ENCODE results near the gene CDC40.

- no peak for TF ChIP-seq POLR2A (IDR thresholded peaks at IDR 0.05)
- no peak for TF ChIP-seq POLR2AphosphoS5 (IDR thresholded peaks at IDR 0.05)
- TF ChIP-seq, protein P1, sequence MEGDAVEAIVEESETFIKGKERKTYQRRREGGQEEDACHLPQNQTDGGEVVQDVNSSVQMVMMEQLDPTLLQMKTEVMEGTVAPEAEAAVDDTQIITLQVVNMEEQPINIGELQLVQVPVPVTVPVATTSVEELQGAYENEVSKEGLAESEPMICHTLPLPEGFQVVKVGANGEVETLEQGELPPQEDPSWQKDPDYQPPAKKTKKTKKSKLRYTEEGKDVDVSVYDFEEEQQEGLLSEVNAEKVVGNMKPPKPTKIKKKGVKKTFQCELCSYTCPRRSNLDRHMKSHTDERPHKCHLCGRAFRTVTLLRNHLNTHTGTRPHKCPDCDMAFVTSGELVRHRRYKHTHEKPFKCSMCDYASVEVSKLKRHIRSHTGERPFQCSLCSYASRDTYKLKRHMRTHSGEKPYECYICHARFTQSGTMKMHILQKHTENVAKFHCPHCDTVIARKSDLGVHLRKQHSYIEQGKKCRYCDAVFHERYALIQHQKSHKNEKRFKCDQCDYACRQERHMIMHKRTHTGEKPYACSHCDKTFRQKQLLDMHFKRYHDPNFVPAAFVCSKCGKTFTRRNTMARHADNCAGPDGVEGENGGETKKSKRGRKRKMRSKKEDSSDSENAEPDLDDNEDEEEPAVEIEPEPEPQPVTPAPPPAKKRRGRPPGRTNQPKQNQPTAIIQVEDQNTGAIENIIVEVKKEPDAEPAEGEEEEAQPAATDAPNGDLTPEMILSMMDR (IDR thresholded peaks at IDR 0.05): no peak
Observed at GRCh38 chr6:110195639-110196038, 15.4 kb downstream of the CDC40 start.

All from gastroesophageal sphincter (tissue), 3 donors.